K562 (cell line): Measurements from ENCODE around the gene SPATA13. TPM values are rescaled to one million over a fixed set of nuclear protein-coding genes. Genes with fewer than 3 reads are reported as not detected.

Experiments
- ATAC-seq: fragments of 200-7000 bp; cut with Tn5 transposase; 3 replicates; pipeline ENCODE4 v1.9.1; 2020; ENCODE audit warnings: moderate library complexity
- BruUV-seq: library from RNA; stranded (reverse); fragments of 400-500 nt; replicated peaks from 2 replicates; lab custom pipeline; 2021; lab: Mats Ljungman, UMichigan
- CTCF ChIA-PET: fragments of 300-600 bp; formaldehyde crosslinking; extraction: SDS; loops from one replicate; lab custom pipeline; 2021; ENCODE audit warnings: low intra/inter-chr PET ratio; lab: Yijun Ruan, JAX
- POLR2A ChIA-PET: fragments of 300-600, 350-650 bp; sonication (Branson Sonifier 250); formaldehyde crosslinking; extraction: SDS; loops from one replicate; lab custom pipeline; 2021; ENCODE audit warnings: antibody characterized with exemption, inconsistent platforms; lab: Yijun Ruan, JAX
- DNase-seq, 4 experiments: peaks; one replicate each; pipeline versions ENCODE4 v3.0.0 to v3.0.0-alpha.2; 2011 to 2018; ENCODE audit warnings: low spot score in 3 of 4, mixed read lengths in 3 of 4; ENCODE audit errors: extremely low read depth in 1 of 4
- FAIRE-seq: peaks from 2 replicates; lab custom pipeline; 2011; peaks lifted over from hg19 to GRCh38; lab: Jason Lieb, UNC
- H2AFZ ChIP-seq: 2 replicates; pipeline ENCODE4 v1.6.0; 2011; ENCODE audit warnings: low read depth, low read length, control low read depth, inconsistent platforms
- H3K27ac ChIP-seq: fragments of 200-600 bp; 3 replicates; pipeline ENCODE4 v1.8.0; 2011; ENCODE audit warnings: low read depth, mild to moderate bottlenecking, control low read depth, inconsistent platforms, low read length, moderate library complexity, mixed read lengths; ENCODE audit errors: extremely low read depth
- H3K27me3 ChIP-seq, 2 experiments: fragments of 300-600 bp in 1 of 2; 2 replicates in 1 of 2; 3 replicates in 1 of 2; pipeline versions ENCODE4 v1.6.0 to v1.8.0; 2011; ENCODE audit warnings: inconsistent platforms in 2 of 2, low read length in 2 of 2, mild to moderate bottlenecking in 1 of 2, mixed read lengths in 1 of 2, moderate library complexity in 1 of 2; ENCODE audit not compliant: control insufficient read depth in 2 of 2, insufficient read depth in 2 of 2
- H3K36me3 ChIP-seq: fragments of 300-600 bp; 3 replicates; pipeline ENCODE4 v1.8.0; 2011; ENCODE audit warnings: mild to moderate bottlenecking, low read length, inconsistent platforms; ENCODE audit not compliant: control insufficient read depth, insufficient read depth
- H3K4me1 ChIP-seq, 2 experiments: fragments of 200-600 bp in 1 of 2; replicated peaks in 1 of 2; 2 replicates in 1 of 2; 3 replicates in 1 of 2; pipeline versions ENCODE4 v1.5.1 to v1.8.0; 2011; ENCODE audit warnings: inconsistent platforms in 2 of 2, low read length in 2 of 2, mild to moderate bottlenecking in 1 of 2, mixed read lengths in 1 of 2, moderate library complexity in 1 of 2; ENCODE audit not compliant: control insufficient read depth in 2 of 2, insufficient read depth in 2 of 2
- H3K4me2 ChIP-seq: 2 replicates; pipeline ENCODE4 v1.6.1; 2011; ENCODE audit warnings: low read length, control low read depth, inconsistent platforms, mixed read lengths; ENCODE audit not compliant: insufficient read depth
- H3K4me3 ChIP-seq: fragments of 200-600 bp; sonication (generic), shearing (Covaris generic); 2 replicates; pipeline ENCODE4 v1.5.1; 2016; ENCODE audit warnings: control low read depth, inconsistent platforms
- H3K79me2 ChIP-seq: fragments of 200-600 bp; 3 replicates; pipeline ENCODE4 v1.8.0; 2011; ENCODE audit warnings: low read length, inconsistent platforms; ENCODE audit not compliant: control insufficient read depth, insufficient read depth
- H3K9ac ChIP-seq, 2 experiments: 2 replicates each; pipeline versions ENCODE4 v1.6.0 to v1.6.1; 2011; ENCODE audit warnings: low read depth in 2 of 2, low read length in 2 of 2, control low read depth in 1 of 2, inconsistent platforms in 1 of 2, mild to moderate bottlenecking in 1 of 2, mixed read lengths in 1 of 2; ENCODE audit not compliant: insufficient read depth in 1 of 2
- H3K9me1 ChIP-seq: one replicate; pipeline ENCODE4 v1.6.0; 2011; ENCODE audit warnings: inconsistent platforms, mild to moderate bottlenecking, low read length, moderate library complexity; ENCODE audit not compliant: control insufficient read depth, insufficient read depth
- H3K9me3 ChIP-seq: replicated peaks from 2 replicates; pipeline ENCODE4 v1.5.1; 2011; ENCODE audit warnings: low read depth, low read length, inconsistent platforms; ENCODE audit not compliant: control insufficient read depth, insufficient read depth
- H4K20me1 ChIP-seq: replicated peaks from 2 replicates; pipeline ENCODE4 v1.6.1; 2011; ENCODE audit warnings: low read length, inconsistent platforms, mixed read lengths; ENCODE audit not compliant: control insufficient read depth, insufficient read depth
- ATF4 ChIP-seq: fragments of 450-650 bp; formaldehyde crosslinking; IDR thresholded peaks from 2 replicates; pipeline ENCODE4 v1.4.0; 2022; ENCODE audit warnings: mild to moderate bottlenecking, moderate library complexity
- BRD4 ChIP-seq: fragments of 200-600 bp; sonication (generic); IDR thresholded peaks from 2 replicates; pipeline ENCODE4 v1.6.1; 2017; ENCODE audit warnings: inconsistent platforms
- DACH1 ChIP-seq: fragments of 450-650 bp; IDR thresholded peaks from 2 replicates; pipeline ENCODE4 v1.6.1; 2018; ENCODE audit not compliant: partially characterized antibody
- DDX20 ChIP-seq: fragments of 450-650 bp; IDR thresholded peaks from 2 replicates; pipeline ENCODE4 v1.6.1; 2016; ENCODE audit warnings: missing genetic modification characterization, low read depth, mild to moderate bottlenecking, missing compliant biosample characterization, moderate library complexity
- FOXK1 ChIP-seq: sonication (generic); formaldehyde crosslinking; IDR thresholded peaks from 2 replicates; pipeline ENCODE4 v1.8.0; 2022; ENCODE audit warnings: missing genetic modification reagents, mild to moderate bottlenecking, borderline replicate concordance
- HMG20A ChIP-seq: fragments of 450-650 bp; formaldehyde crosslinking; conservative IDR thresholded peaks from 2 replicates; pipeline ENCODE4 v1.4.0; 2020; ENCODE audit warnings: mild to moderate bottlenecking, mixed read lengths
- MAFK ChIP-seq: IDR thresholded peaks from 2 replicates; pipeline ENCODE4 v1.6.1; 2011; ENCODE audit warnings: low read length, improper control_type of control experiment
- MCM2 ChIP-seq: fragments of 450-650 bp; IDR thresholded peaks from 2 replicates; pipeline ENCODE4 v1.6.1; 2017; ENCODE audit warnings: low read depth, mild to moderate bottlenecking
- POLR2AphosphoS5 ChIP-seq: IDR thresholded peaks from 2 replicates; pipeline ENCODE4 v1.6.1; 2011; ENCODE audit warnings: mild to moderate bottlenecking, low read depth, low read length, moderate library complexity; ENCODE audit not compliant: control insufficient read depth, insufficient read depth
- RBM25 ChIP-seq: fragments of 200-400 bp; formaldehyde crosslinking; IDR thresholded peaks from 2 replicates; pipeline ENCODE4 v1.6.1; 2018; ENCODE audit warnings: low read length, low read depth, moderate library complexity; ENCODE audit not compliant: severe bottlenecking
- RHOXF2B ChIP-seq: fragments of 250-450 bp; sonication (Bioruptor Pico); conservative IDR thresholded peaks from 2 replicates; pipeline ENCODE4 v1.5.1; 2021
- ZBED1 ChIP-seq: IDR thresholded peaks from 2 replicates; pipeline ENCODE4 v1.6.1; 2014
- WGBS: fragments of 100-300 bp; shearing (Covaris generic); methylation state at CpG from one replicate; pipeline ENCODE4 v1.1.6; 2016; ENCODE audit warnings: low coverage, mixed read lengths; ENCODE audit not compliant: insufficient coverage; ENCODE audit errors: missing lambda C conversion rate; 5-methylcytosine and 5-hydroxymethylcytosine counted together
- in situ Hi-C: fragments of 300-500 bp; cut with MboI; formaldehyde crosslinking; loops from 4 replicates; pipeline ENCODE4 v1.15.0; 2018; ENCODE audit warnings: inconsistent platforms, mixed read lengths
- intact Hi-C: fragments of 100-400 bp; cut with micrococcal nuclease; formaldehyde crosslinking; loops from 2 replicates; pipeline ENCODE4 v1.14.2; 2022
- polyA plus RNA-seq, 8 experiments: library from polyadenylated mRNA; depleted of rRNA in 4 of 8; stranded (reverse) in 5 of 8; unstranded in 3 of 8; fragments of >200 nt; fragmentation: Nextera tagmentation in 2 of 8; fragmentation: Illumina TruSeq in 1 of 8; extraction: Ambion mirVana in 2 of 8; extraction: Trizol in 1 of 8; gene quantifications; 2 replicates each; pipeline versions ENCODE4 v1.2.1 to v1.2.3, GENCODE V29; 2011 to 2014; ENCODE audit warnings: inconsistent platforms in 1 of 8, missing spikeins in 1 of 8
- total RNA-seq, 7 experiments: library from RNA; depleted of rRNA in 6 of 7; stranded (reverse); fragments of >200 nt in 6 of 7; fragmentation: Illumina TruSeq in 2 of 7; extraction: Trizol in 2 of 7; gene quantifications; 2 replicates each; pipeline versions ENCODE4 v1.2.1 to v1.2.3, GENCODE V29; 2011 to 2021; ENCODE audit warnings: low replicate concordance in 1 of 7
- TF ChIP-seq, protein P1 (sequence below): fragments of 450-650 bp; conservative IDR thresholded peaks from 2 replicates; pipeline ENCODE4 v1.6.1; 2016; ENCODE audit warnings: missing genetic modification characterization, low read depth, mild to moderate bottlenecking, missing compliant biosample characterization, moderate library complexity
- TF ChIP-seq, protein P2 (sequence below): fragments of 250-450 bp; sonication (Bioruptor Pico); IDR thresholded peaks from 2 replicates; pipeline ENCODE4 v1.4.0; 2020; ENCODE audit warnings: mild to moderate bottlenecking, moderate library complexity, borderline replicate concordance

The SPATA13 gene
- total and polyA plus RNA-seq, 9 of the 15 experiments (the other 6 are each of a cell fraction or from before 2014, with no cell fraction given), result 0.08 to 0.99 (median 0.21) TPM; not detected in 2

GRCh38 chr13:24293746-24294145 lies 133.2 kb downstream of the SPATA13 start:
- H2AFZ ChIP-seq, result no peak overlapping the region
- no peak overlapping the region for H3K4me2 ChIP-seq
- ATAC-seq, result no peak
- no peak for DNase-seq
- no peaks in the 10 kb centered on the region for H3K9me1 ChIP-seq
- no peaks in the 10 kb centered on the region for H3K4me1 ChIP-seq
- POLR2A ChIA-PET, result no interaction called here
- TF ChIP-seq, protein P1, sequence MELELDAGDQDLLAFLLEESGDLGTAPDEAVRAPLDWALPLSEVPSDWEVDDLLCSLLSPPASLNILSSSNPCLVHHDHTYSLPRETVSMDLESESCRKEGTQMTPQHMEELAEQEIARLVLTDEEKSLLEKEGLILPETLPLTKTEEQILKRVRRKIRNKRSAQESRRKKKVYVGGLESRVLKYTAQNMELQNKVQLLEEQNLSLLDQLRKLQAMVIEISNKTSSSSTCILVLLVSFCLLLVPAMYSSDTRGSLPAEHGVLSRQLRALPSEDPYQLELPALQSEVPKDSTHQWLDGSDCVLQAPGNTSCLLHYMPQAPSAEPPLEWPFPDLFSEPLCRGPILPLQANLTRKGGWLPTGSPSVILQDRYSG (tag), result no peak
- no peak for TF ChIP-seq DDX20
- no peak for TF ChIP-seq HMG20A (CRISPR knock-in tag)
- no peak for TF ChIP-seq POLR2AphosphoS5
- no peak for TF ChIP-seq ATF4
- TF ChIP-seq DACH1, result no peak
- TF ChIP-seq, protein P2, sequence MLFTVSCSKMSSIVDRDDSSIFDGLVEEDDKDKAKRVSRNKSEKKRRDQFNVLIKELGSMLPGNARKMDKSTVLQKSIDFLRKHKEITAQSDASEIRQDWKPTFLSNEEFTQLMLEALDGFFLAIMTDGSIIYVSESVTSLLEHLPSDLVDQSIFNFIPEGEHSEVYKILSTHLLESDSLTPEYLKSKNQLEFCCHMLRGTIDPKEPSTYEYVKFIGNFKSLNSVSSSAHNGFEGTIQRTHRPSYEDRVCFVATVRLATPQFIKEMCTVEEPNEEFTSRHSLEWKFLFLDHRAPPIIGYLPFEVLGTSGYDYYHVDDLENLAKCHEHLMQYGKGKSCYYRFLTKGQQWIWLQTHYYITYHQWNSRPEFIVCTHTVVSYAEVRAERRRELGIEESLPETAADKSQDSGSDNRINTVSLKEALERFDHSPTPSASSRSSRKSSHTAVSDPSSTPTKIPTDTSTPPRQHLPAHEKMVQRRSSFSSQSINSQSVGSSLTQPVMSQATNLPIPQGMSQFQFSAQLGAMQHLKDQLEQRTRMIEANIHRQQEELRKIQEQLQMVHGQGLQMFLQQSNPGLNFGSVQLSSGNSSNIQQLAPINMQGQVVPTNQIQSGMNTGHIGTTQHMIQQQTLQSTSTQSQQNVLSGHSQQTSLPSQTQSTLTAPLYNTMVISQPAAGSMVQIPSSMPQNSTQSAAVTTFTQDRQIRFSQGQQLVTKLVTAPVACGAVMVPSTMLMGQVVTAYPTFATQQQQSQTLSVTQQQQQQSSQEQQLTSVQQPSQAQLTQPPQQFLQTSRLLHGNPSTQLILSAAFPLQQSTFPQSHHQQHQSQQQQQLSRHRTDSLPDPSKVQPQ (CRISPR knock-in tag), result no peak
- TF ChIP-seq BRD4, result no peak
- no peak for TF ChIP-seq ZBED1
- TF ChIP-seq MAFK, result no peak
- TF ChIP-seq RHOXF2B (CRISPR knock-in tag), result no peak
- no peak for TF ChIP-seq MCM2
- no peak for TF ChIP-seq FOXK1
- TF ChIP-seq RBM25, result no peak
- intact Hi-C loops (no loop called here), in situ Hi-C loops (no loop called here)
- no peaks in the 10 kb centered on the region for H3K79me2 ChIP-seq
- H3K9ac ChIP-seq, result no peak overlapping the region
- WGBS, result 1% methylated on average over 10 of the region's 10 CpGs
- H3K27ac ChIP-seq, result no peak overlapping the region
- H3K4me3 ChIP-seq, result no peak overlapping the region
- H3K27me3 ChIP-seq, result peaks cover 10 to 26% of the 10 kb centered on the region in 2 experiments
- CTCF ChIA-PET, result no interaction called here
- FAIRE-seq, result no peak
- no peaks in the 10 kb centered on the region for H4K20me1 ChIP-seq
- no peaks in the 10 kb centered on the region for H3K36me3 ChIP-seq
- no peaks in the 10 kb centered on the region for H3K9me3 ChIP-seq
- no TSS peak for BruUV-seq
